ENCODE results near the gene C12orf43.

Gene C12orf43

GRCh38 chr12:120984351-120984898 is 31.9 kb downstream of the C12orf43 start:
- Mint-ChIP-seq H3K36me3 (peaks cover 0 to 3% of the 10 kb centered on the region in 2 donors), H3K9me3 (peaks cover 3 to 4% of the 10 kb centered on the region in 2 donors), H3K27me3 (peaks cover 4 to 17% of the 10 kb centered on the region in 2 donors), H3K4me3 (no peak overlapping the region), H3K27ac (no peak overlapping the region), H3K4me1 (no peaks in the 10 kb centered on the region)
- ATAC-seq (replicated peaks) (no peak), DNase-seq (no peak)

- ATAC-seq (replicated peaks) (no peak), DNase-seq (no peak)
- Mint-ChIP-seq H3K27me3 (peaks cover 4 to 15% of the 10 kb centered on the region in 2 donors), H3K9me3 (peaks cover 3 to 4% of the 10 kb centered on the region in 2 donors), H3K27ac (no peak overlapping the region), H3K36me3 (peaks cover 0 to 3% of the 10 kb centered on the region in 2 donors), H3K4me3 (no peak overlapping the region), H3K4me1 (no peaks in the 10 kb centered on the region)
Observed at GRCh38 chr12:120983759-120984158, 32.5 kb downstream of the C12orf43 start.

- H3K4me1 Mint-ChIP-seq = no peaks in the 10 kb centered on the region
- no peak overlapping the region for H3K27ac Mint-ChIP-seq
- ATAC-seq (replicated peaks) (no peak), DNase-seq (no peak)
- no peaks in the 10 kb centered on the region for H3K9me3 Mint-ChIP-seq
- H3K27me3 Mint-ChIP-seq = peaks cover 0 to 8% of the 10 kb centered on the region in 2 donors
- no peak overlapping the region for H3K4me3 Mint-ChIP-seq
- no peaks in the 10 kb centered on the region for H3K36me3 Mint-ChIP-seq
Observed at GRCh38 chr12:120982659-120983058, 33.6 kb downstream of the C12orf43 start.

GRCh38 chr12:120981407-120981941 is 34.8 kb downstream of the C12orf43 start:
- Mint-ChIP-seq H3K27ac (no peak overlapping the region), H3K4me3 (no peak overlapping the region), H3K36me3 (no peaks in the 10 kb centered on the region), H3K27me3 (peaks cover 0 to 8% of the 10 kb centered on the region in 2 donors), H3K4me1 (no peaks in the 10 kb centered on the region), H3K9me3 (no peaks in the 10 kb centered on the region)
- DNase-seq = no peak
- ATAC-seq (replicated peaks) = no peak

- Mint-ChIP-seq H3K27ac (peak overlapping the region; percentile 20), H3K9me3 (no peaks in the 10 kb centered on the region), H3K4me1 (no peaks in the 10 kb centered on the region), H3K36me3 (no peaks in the 10 kb centered on the region), H3K4me3 (no peak overlapping the region), H3K27me3 (peaks cover 0 to 8% of the 10 kb centered on the region in 2 donors)
- ATAC-seq (replicated peaks) (no peak), DNase-seq (no peak)
Observed at GRCh38 chr12:120980800-120981368, 35.4 kb downstream of the C12orf43 start.

GRCh38 chr12:120979862-120980696 is 36.2 kb downstream of the C12orf43 start:
- ATAC-seq (replicated peaks) = no peak
- peaks cover 0 to 8% of the 10 kb centered on the region in 2 donors for H3K27me3 Mint-ChIP-seq
- no peak overlapping the region for H3K27ac Mint-ChIP-seq
- DNase-seq = no peak
- H3K4me3 Mint-ChIP-seq = no peak overlapping the region
- no peaks in the 10 kb centered on the region for H3K4me1 Mint-ChIP-seq
- no peaks in the 10 kb centered on the region for H3K36me3 Mint-ChIP-seq
- H3K9me3 Mint-ChIP-seq = no peaks in the 10 kb centered on the region

- H3K36me3 Mint-ChIP-seq = no peaks in the 10 kb centered on the region
Observed at GRCh38 chr12:120979220-120979861, 36.9 kb downstream of the C12orf43 start.

GRCh38 chr12:120978296-120979219 is 37.7 kb downstream of the C12orf43 start, which contains the start of gene HNF1A:
HNF1A (plus strand) TSS chr12:120978543; CDS start chr12:120978769, 226 bp downstream.
- H3K27me3 Mint-ChIP-seq = peaks cover 0 to 8% of the 10 kb centered on the region in 2 donors
- DNase-seq (no peak), ATAC-seq (replicated peaks) (no peak)
- no peaks in the 10 kb centered on the region for H3K36me3 Mint-ChIP-seq
- no peak within 1 kb of the TSS for H3K4me3 Mint-ChIP-seq
- no peaks in the 10 kb centered on the region for H3K4me1 Mint-ChIP-seq
- no peaks in the 10 kb centered on the region for H3K9me3 Mint-ChIP-seq
- no peak within 1 kb of the TSS for H3K27ac Mint-ChIP-seq

More at GRCh38 chr12:120979220-120979861, 36.9 kb downstream of the C12orf43 start:
- Mint-ChIP-seq H3K27me3 (peaks cover 0 to 8% of the 10 kb centered on the region in 2 donors), H3K4me1 (no peaks in the 10 kb centered on the region), H3K27ac (no peak overlapping the region), H3K4me3 (no peak overlapping the region), H3K9me3 (no peaks in the 10 kb centered on the region)
- ATAC-seq (replicated peaks) (no peak), DNase-seq (no peak)

- H3K9me3 Mint-ChIP-seq = no peaks in the 10 kb centered on the region
- no peak for ATAC-seq (replicated peaks)
- no peak overlapping the region for H3K27ac Mint-ChIP-seq
- DNase-seq = no peak
- no peaks in the 10 kb centered on the region for H3K36me3 Mint-ChIP-seq
- H3K4me3 Mint-ChIP-seq = no peak overlapping the region
- peaks cover 0 to 8% of the 10 kb centered on the region in 2 donors for H3K27me3 Mint-ChIP-seq
- H3K4me1 Mint-ChIP-seq = no peaks in the 10 kb centered on the region
Observed at GRCh38 chr12:120977531-120978295, 38.6 kb downstream of the C12orf43 start.

- ATAC-seq (replicated peaks) (no peak), DNase-seq (no peak)
- Mint-ChIP-seq H3K9me3 (no peaks in the 10 kb centered on the region), H3K4me1 (peaks cover 6% of the 10 kb centered on the region in 2 donors), H3K27me3 (no peaks in the 10 kb centered on the region), H3K36me3 (no peaks in the 10 kb centered on the region), H3K27ac (peak overlapping the region; percentile 21), H3K4me3 (no peak overlapping the region)
Observed at GRCh38 chr12:120972870-120973543, 43.3 kb downstream of the C12orf43 start.

- Mint-ChIP-seq H3K4me3 (no peak overlapping the region), H3K9me3 (no peaks in the 10 kb centered on the region), H3K27ac (no peak overlapping the region), H3K27me3 (peaks cover 0 to 4% of the 10 kb centered on the region in 2 donors), H3K36me3 (no peaks in the 10 kb centered on the region), H3K4me1 (peaks cover 6% of the 10 kb centered on the region in 2 donors)
- DNase-seq = peak; percentile 31
- ATAC-seq (replicated peaks) = peak; percentile 92 to 94
Observed at GRCh38 chr12:120971299-120972180, 44.7 kb downstream of the C12orf43 start.

- no peaks in the 10 kb centered on the region for H3K36me3 Mint-ChIP-seq
- ATAC-seq (replicated peaks) (no peak), DNase-seq (no peak)
- peaks cover 6 to 8% of the 10 kb centered on the region in 2 donors for H3K27me3 Mint-ChIP-seq
- H3K9me3 Mint-ChIP-seq = no peaks in the 10 kb centered on the region
- peaks cover 6% of the 10 kb centered on the region in 2 donors for H3K4me1 Mint-ChIP-seq
- no peak overlapping the region for H3K4me3 Mint-ChIP-seq
- no peak overlapping the region for H3K27ac Mint-ChIP-seq
Observed at GRCh38 chr12:120970310-120970709, 46.0 kb downstream of the C12orf43 start.
